Measurements from ENCODE around the gene NR3C1. TPM values are rescaled to one million over a fixed set of nuclear protein-coding genes. Genes with fewer than 3 reads are reported as not detected.

NR3C1 gene
- total RNA-seq, 1 experiment from 2014 or later = 31.4 TPM

- Histone ChIP-seq H3K14ac (ENCODE audit: insufficient read depth, low read length) (no peak overlapping the region), H3K9ac (ENCODE audit: extremely low read depth, insufficient read length, low read length) (no peak overlapping the region), H4K5ac (ENCODE audit: insufficient read length, low read depth, low read length) (no peak overlapping the region), H4K8ac (replicated peaks; ENCODE audit: insufficient read length, low read depth, low read length) (no peak overlapping the region), H2AFZ (ENCODE audit: low read length) (no peak overlapping the region), H2BK15ac (ENCODE audit: low read depth, low read length) (no peak overlapping the region), H3K4me2 (ENCODE audit: insufficient read depth, insufficient read length, low read length) (no peak overlapping the region), H4K20me1 (ENCODE audit: control insufficient read depth, insufficient read depth, insufficient read length) (no peaks in the 10 kb centered on the region), H2BK20ac (ENCODE audit: low read depth, low read length, poor library complexity, severe bottlenecking) (no peak overlapping the region), H3K23me2 (ENCODE audit: insufficient read length, low read depth, low read length, poor library complexity, severe bottlenecking) (no peaks in the 10 kb centered on the region), H3K56ac (ENCODE audit: insufficient read length, low read depth, low read length) (no peak overlapping the region), H3K27me3 (ENCODE audit: insufficient read depth, low read length) (no peaks in the 10 kb centered on the region), H2BK5ac (ENCODE audit: insufficient read length, low read length) (no peak overlapping the region), H3K23ac (ENCODE audit: insufficient read length, low read depth, low read length) (no peak overlapping the region), H2BK120ac (ENCODE audit: low read depth, low read length, poor library complexity, severe bottlenecking) (no peak overlapping the region), H3K27ac (ENCODE audit: insufficient read length, low read depth, low read length) (no peak overlapping the region), H3K18ac (ENCODE audit: insufficient read length, low read depth, low read length) (no peak overlapping the region), H2BK12ac (ENCODE audit: insufficient read length, low read depth, low read length) (no peak overlapping the region), H4K91ac (ENCODE audit: insufficient read length, low read depth, low read length) (no peak overlapping the region), H3K79me1 (ENCODE audit: insufficient read depth, low read depth, low read length, poor library complexity, severe bottlenecking) (no peaks in the 10 kb centered on the region), H3K9me3 (ENCODE audit: control insufficient read depth, low read depth, low read length) (no peaks in the 10 kb centered on the region), H3K4me1 (ENCODE audit: insufficient read depth, low read length) (no peaks in the 10 kb centered on the region; the same call in 1 of the 2 replicates), H3T11ph (ENCODE audit: low read length) (no peak overlapping the region), H3K79me2 (ENCODE audit: insufficient read depth, low read length) (no peaks in the 10 kb centered on the region), H3K4ac (ENCODE audit: low read depth, low read length) (no peak overlapping the region), H2AK5ac (ENCODE audit: insufficient read length, low read length) (no peak overlapping the region)
- peaks cover 19 to 22% of the 10 kb centered on the region in 2 experiments for H3K9me3 Mint-ChIP-seq
- H3K27me3 Mint-ChIP-seq (ENCODE audit: low read depth) = no peaks in the 10 kb centered on the region; the same call in 1 of the 2 replicates
- no CpG with 5 or more reads among the region's 4 CpGs for WGBS (ENCODE audit: extremely low coverage, insufficient read length, low lambda C conversion rate)
- H3K36me3 Mint-ChIP-seq (ENCODE audit: insufficient read depth in 1 of 3, low read depth in 3 of 3) = peaks cover 0 to 18% (median 16%) of the 10 kb centered on the region in 3 experiments
- no peak overlapping the region for H3K4me3 Mint-ChIP-seq
- no peaks in the 10 kb centered on the region for H3K4me1 Mint-ChIP-seq
- DNase-seq = no peak
- no peak for TF ChIP-seq CTCF (conservative IDR thresholded peaks at IDR 0.05)
- H3K27ac Mint-ChIP-seq = no peak overlapping the region
Measured at GRCh38 chr5:143263272-143263810, 140.1 kb downstream of the NR3C1 start.

All from H9 (cell line).